ENCODE measurements around the gene PCTP. TPM values are rescaled to one million over a fixed set of nuclear protein-coding genes. Genes with fewer than 3 reads are reported as not detected.

Gene PCTP
- total and polyA plus RNA-seq, 5 donors, result 11.9 to 17.6 (median 15.9) TPM

DNA sequence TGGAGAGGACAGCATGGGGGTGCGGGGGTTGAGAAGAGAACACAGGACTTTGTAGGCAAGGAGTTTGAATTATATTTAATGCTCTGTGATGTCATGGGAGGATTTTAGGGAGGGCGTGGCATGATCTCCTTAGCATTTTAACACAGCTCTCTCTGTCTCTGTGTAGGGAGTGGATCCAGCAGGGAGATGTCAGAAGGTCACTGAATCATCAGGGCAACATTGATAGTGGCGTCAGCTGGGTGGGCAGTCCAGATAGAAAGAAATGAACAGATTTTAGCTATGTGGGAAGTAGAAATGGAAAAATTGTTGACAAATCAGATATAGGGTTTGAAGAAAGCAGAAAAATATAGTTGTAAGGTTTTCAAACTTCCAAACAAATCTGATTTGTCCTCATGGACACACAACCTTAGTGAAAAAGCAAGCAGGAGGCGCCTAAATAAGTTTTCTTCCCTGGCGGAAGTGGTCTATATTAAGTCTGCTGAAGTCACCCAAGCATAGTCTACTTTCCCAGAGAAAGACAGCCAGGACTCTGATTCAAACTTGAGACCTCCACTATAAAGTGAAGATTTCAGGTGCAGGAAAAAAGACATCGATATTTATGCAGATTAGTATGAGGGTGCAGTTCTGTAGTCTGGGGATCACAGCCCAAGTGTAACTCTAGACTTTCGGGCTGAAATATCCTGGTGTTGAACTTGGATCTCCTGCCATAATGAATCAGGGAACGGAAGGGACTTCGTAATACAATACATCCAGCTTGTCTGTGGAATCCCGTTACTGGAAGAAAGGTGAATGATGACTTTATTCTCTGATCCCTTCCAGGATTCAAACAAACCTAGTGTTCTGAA lies 10.1 kb upstream of the PCTP start:
- WGBS, result 82% methylated on average over 10 of the region's 10 CpGs
- DNase-seq, result no peak
- ATAC-seq, result peak in 1 of 2 donors; percentile 56
- H3K27me3 ChIP-seq (ENCODE audit: control insufficient read depth, insufficient read depth), result no peaks in the 10 kb centered on the region
- no peak overlapping the region for H3K4me3 ChIP-seq (ENCODE audit: low read length)
- H3K9me3 ChIP-seq (ENCODE audit: control insufficient read depth, low read length), result no peaks in the 10 kb centered on the region
- H3K4me1 ChIP-seq (ENCODE audit: control insufficient read depth, insufficient read depth, low read length), result no peaks in the 10 kb centered on the region
- no peak overlapping the region for H3K27ac ChIP-seq (ENCODE audit: low read length)
- intact Hi-C loops (cut with DNase I), result no loop called here

DNA sequence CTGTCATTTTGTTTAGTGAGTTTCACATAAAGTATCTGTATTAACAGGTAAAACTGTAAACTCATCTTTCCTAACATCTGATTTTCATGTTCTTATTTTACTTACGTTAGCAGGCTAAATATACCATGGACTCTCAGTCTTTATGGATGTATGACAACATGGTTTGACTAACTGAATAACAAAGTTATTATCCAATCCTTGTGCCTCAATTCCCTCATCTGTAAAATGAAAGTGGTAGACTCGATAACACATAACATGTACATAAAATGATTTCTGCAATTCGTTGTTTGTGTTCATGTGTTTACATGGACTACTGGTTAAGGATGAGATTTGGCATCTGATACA lies 9.5 kb upstream of the PCTP start:
- no peaks in the 10 kb centered on the region for H3K27me3 ChIP-seq (ENCODE audit: control insufficient read depth, insufficient read depth)
- ATAC-seq (no peak), DNase-seq (no peak)
- no peaks in the 10 kb centered on the region for H3K9me3 ChIP-seq (ENCODE audit: control insufficient read depth, low read length)
- H3K27ac ChIP-seq (ENCODE audit: low read length), result no peak overlapping the region
- WGBS, result 92% methylated on average over 3 of the region's 3 CpGs
- no peaks in the 10 kb centered on the region for H3K4me1 ChIP-seq (ENCODE audit: control insufficient read depth, insufficient read depth, low read length)
- H3K4me3 ChIP-seq (ENCODE audit: low read length), result no peak overlapping the region
- intact Hi-C loops (cut with DNase I), result no loop called here

DNA sequence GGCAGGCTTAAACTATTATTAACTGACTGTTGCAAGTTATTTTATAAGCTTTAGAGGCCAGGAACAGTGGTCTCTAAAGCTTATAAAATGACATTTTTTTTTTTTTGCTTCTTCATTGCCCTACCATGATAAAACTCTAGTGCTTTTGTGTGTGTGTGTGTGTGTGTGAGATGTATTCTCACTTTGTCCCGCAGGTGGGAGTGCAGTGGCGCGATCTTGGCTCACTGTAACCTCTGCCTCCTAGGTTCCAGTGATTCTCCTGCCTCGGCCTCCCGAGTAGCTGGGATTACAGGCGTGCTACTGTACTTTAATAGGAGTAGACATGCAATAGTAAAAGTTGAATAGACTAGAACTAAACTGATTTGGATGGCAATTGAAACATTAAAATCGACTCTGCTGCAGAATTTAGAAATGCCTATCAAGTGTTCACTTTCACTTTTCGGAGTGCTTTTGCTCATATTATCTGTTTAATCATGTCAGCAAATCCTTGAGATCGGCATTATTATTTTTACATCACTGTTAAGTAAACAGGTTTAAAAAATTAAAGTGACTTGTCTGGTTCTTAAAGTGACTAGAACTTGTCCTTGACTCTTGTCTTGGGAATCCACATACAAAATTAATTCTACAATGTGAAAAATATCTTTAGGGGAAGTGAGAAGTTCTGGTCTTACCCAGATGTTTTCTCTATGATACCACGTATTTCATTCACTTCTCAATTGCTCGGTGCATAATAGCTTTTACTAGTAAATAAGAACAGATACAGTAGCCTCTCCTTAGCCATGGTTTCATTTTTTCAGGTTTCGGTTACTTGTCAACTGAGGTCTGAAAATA lies 8.4 kb upstream of the PCTP start:
- no peak overlapping the region for H3K27ac ChIP-seq (ENCODE audit: low read length)
- H3K4me3 ChIP-seq (ENCODE audit: low read length), result no peak overlapping the region
- ATAC-seq (no peak), DNase-seq (no peak)
- H3K4me1 ChIP-seq (ENCODE audit: control insufficient read depth, insufficient read depth, low read length), result no peaks in the 10 kb centered on the region
- H3K27me3 ChIP-seq (ENCODE audit: control insufficient read depth, insufficient read depth), result no peaks in the 10 kb centered on the region
- no peaks in the 10 kb centered on the region for H3K9me3 ChIP-seq (ENCODE audit: control insufficient read depth, low read length)
- intact Hi-C loops (cut with DNase I), result no loop called here
- WGBS, result 78% methylated on average over 12 of the region's 12 CpGs

DNA sequence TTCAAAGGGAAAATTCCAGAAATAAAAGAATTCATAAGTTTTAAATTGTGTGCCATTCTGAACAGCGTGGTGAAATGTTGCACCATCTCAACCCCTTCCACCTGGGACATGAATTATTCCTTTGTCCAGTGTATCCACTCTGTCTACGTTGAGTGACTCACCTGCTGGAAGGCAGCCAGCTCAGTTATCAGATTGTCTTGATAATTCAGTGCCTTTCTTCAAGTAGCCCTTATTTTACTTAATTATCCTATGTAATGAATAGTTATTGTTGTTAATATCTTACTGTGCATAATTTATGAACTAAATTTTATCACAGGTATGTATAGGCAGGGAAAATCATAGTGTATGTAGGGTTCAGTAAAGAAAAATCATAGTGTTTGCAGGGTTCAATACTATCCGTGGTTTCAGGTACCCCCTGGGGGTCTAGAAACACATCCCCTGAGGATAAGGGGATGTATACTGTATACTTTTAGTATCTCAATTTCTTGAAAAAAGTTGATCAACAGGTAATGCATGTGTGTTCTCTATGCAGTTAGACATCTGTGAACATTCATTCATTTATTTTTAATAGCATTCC lies 7.7 kb upstream of the PCTP start:
- intact Hi-C loops (cut with DNase I), result no loop called here
- Histone ChIP-seq H3K27ac (ENCODE audit: low read length) (no peak overlapping the region), H3K4me3 (ENCODE audit: low read length) (no peak overlapping the region), H3K27me3 (ENCODE audit: control insufficient read depth, insufficient read depth) (no peaks in the 10 kb centered on the region), H3K9me3 (ENCODE audit: control insufficient read depth, low read length) (no peaks in the 10 kb centered on the region), H3K4me1 (ENCODE audit: control insufficient read depth, insufficient read depth, low read length) (no peaks in the 10 kb centered on the region)
- no peak for DNase-seq
- 62% methylated on average over 3 of the region's 3 CpGs for WGBS
- no peak for ATAC-seq

DNA sequence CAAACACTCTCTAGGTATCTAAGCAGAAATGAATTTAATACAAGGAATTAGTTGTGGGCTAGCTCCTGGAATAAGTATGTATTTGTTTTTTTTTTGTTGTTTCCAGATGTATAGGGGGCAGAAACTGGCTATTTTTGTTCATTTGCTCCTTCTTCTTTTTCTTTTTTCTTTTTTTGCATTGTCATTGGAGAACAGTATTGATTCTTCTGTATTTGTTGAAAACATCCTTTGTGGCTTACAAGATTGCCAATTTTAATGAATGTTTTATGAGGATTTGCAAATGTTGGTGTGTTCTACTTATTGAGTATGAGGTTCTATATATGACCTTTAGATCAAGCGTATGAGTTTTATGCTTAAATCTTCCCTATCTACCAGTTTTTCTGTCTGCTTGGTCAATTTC lies 5.6 kb upstream of the PCTP start:
- DNase-seq (no peak), ATAC-seq (no peak)
- H3K4me1 ChIP-seq (ENCODE audit: control insufficient read depth, insufficient read depth, low read length), result no peaks in the 10 kb centered on the region
- H3K4me3 ChIP-seq (ENCODE audit: low read length), result no peak overlapping the region
- no peak overlapping the region for H3K27ac ChIP-seq (ENCODE audit: low read length)
- 95% methylated on average over 1 of the region's 1 CpG for WGBS
- no peaks in the 10 kb centered on the region for H3K9me3 ChIP-seq (ENCODE audit: control insufficient read depth, low read length)
- intact Hi-C loops (cut with DNase I), result no loop called here
- no peaks in the 10 kb centered on the region for H3K27me3 ChIP-seq (ENCODE audit: control insufficient read depth, insufficient read depth)

DNA sequence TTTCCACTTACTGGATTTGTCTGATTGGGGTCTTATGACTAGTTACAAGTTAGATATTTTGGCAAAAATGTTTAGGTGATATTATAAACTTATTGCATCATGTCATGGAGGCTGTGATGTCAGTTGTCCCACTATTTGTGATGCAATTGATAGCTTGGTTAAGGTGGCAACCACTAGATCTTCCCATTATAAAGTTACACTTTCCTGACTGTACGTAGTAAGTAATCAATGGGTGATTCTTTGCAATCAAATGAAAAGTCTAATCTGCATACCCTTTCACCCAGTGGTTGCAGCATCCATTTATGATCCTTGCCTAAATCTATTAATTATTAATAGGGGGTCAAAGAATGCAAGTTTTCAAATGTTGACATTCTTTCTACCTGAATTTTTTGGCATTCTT lies 4.4 kb upstream of the PCTP start:
- Histone ChIP-seq H3K27ac (ENCODE audit: low read length) (no peak overlapping the region), H3K4me1 (ENCODE audit: control insufficient read depth, insufficient read depth, low read length) (no peaks in the 10 kb centered on the region), H3K9me3 (ENCODE audit: control insufficient read depth, low read length) (no peaks in the 10 kb centered on the region), H3K4me3 (ENCODE audit: low read length) (no peak overlapping the region), H3K27me3 (ENCODE audit: control insufficient read depth, insufficient read depth) (no peaks in the 10 kb centered on the region)
- ATAC-seq (no peak), DNase-seq (no peak)
- intact Hi-C loops (cut with DNase I), result no loop called here
- 87% methylated on average over 1 of the region's 1 CpG for WGBS

DNA sequence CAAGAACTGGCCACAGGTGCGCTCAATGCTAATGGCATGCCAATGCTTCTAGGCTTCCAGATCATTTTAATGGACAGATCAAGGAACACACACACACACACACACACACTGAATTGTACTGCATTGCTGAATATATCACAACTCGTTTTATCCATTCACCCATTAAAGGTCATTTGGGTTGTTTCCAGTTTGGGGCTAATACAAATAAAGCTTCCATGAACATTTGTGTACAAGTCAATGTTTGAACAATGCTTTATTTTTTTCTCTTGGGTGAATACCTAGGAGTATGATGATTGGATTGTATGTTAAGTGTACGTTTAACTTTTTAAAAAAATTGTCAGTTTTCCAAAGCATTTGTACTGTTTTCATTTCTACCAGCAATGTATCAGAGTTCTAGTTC lies 3.6 kb upstream of the PCTP start:
- intact Hi-C loops (cut with DNase I), result no loop called here
- ATAC-seq (no peak), DNase-seq (no peak)
- Histone ChIP-seq H3K27ac (ENCODE audit: low read length) (no peak overlapping the region), H3K4me3 (ENCODE audit: low read length) (no peak overlapping the region), H3K4me1 (ENCODE audit: control insufficient read depth, insufficient read depth, low read length) (peaks cover 4% of the 10 kb centered on the region), H3K27me3 (ENCODE audit: control insufficient read depth, insufficient read depth) (no peaks in the 10 kb centered on the region), H3K9me3 (ENCODE audit: control insufficient read depth, low read length) (no peaks in the 10 kb centered on the region)
- 57% methylated on average over 3 of the region's 3 CpGs for WGBS

DNA sequence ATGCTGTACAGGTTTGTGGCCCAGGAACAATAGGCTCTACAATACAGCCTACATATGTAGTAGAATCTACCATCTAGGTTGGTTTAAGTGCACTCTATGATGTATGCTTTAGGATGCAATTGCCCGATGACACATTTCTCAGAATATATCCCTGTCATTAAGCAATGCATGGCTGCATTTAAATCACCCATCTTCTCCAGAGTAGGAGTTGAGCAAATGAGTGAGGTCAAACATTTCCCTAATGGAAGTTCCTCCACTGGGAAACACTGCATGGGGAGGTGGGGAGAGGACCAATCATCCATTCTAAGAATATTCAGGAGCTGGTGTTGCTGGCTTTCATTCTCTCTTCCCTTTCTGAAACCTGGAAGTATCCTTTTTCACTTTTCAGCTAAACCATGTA lies 2.0 kb upstream of the PCTP start:
- Histone ChIP-seq H3K27me3 (ENCODE audit: control insufficient read depth, insufficient read depth) (no peaks in the 10 kb centered on the region), H3K4me3 (ENCODE audit: low read length) (no peak overlapping the region), H3K27ac (ENCODE audit: low read length) (no peak overlapping the region), H3K9me3 (ENCODE audit: control insufficient read depth, low read length) (no peaks in the 10 kb centered on the region), H3K4me1 (ENCODE audit: control insufficient read depth, insufficient read depth, low read length) (peaks cover 4% of the 10 kb centered on the region)
- DNase-seq, result no peak
- intact Hi-C loops (cut with DNase I), result no loop called here
- 98% methylated on average over 1 of the region's 1 CpG for WGBS
- no peak for ATAC-seq

DNA sequence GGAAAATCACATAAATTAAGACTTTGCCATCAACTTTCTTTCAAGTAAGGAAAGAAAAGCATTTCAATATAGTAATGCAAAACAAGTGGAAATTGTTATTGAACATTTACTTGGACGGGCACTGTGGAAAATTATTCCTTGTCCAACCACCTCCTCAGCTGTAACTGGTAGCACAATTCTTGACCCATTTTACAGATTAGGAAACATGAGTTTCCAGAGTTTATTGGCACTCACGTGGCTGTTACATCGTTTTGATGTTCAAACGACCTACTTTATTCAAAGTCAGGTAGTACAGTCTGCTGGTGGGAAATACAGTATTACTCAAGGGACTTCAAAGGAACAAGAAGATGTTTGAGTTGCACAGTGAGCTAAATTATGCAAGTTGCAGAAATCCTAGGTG lies 866 bp upstream of the PCTP start:
- Histone ChIP-seq H3K27ac (ENCODE audit: low read length) (no peak overlapping the region), H3K4me1 (ENCODE audit: control insufficient read depth, insufficient read depth, low read length) (peaks cover 4% of the 10 kb centered on the region), H3K4me3 (ENCODE audit: low read length) (no peak overlapping the region), H3K9me3 (ENCODE audit: control insufficient read depth, low read length) (no peaks in the 10 kb centered on the region), H3K27me3 (ENCODE audit: control insufficient read depth, insufficient read depth) (no peaks in the 10 kb centered on the region)
- WGBS, result 77% methylated on average over 4 of the region's 4 CpGs
- no peak for ATAC-seq
- intact Hi-C loops (cut with DNase I), result no loop called here
- no peak for DNase-seq

DNA sequence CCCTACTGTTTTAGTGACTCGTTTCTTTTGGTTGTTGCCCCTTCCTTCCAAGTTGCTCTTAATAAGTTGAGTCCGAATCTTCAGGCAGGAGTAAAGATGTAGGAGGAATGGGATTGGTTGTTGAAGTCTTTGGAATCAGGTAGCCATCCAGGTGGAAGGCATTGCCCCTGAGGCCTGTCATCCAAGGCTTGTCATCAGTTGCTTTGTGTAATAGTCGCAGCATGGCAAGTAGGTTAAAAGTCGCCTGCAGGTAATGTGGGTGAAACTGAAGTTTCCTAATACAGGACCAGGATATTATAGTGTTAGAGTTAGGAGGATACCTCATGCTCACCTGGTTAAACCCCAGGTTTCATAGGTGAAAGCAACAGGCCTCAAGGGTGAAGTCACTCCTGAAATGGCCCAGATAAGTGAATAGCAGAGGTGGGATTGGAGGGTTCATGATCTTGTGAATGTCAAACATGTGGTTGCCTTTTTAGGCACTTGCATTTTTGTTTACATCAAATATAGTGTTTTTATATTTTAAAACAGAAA lies 934 bp downstream of the PCTP start:
- Histone ChIP-seq H3K4me3 (ENCODE audit: low read length) (peak overlapping the region; percentile 87), H3K4me1 (ENCODE audit: control insufficient read depth, insufficient read depth, low read length) (peaks cover 4% of the 10 kb centered on the region), H3K27ac (ENCODE audit: low read length) (peak overlapping the region; percentile 86), H3K9me3 (ENCODE audit: control insufficient read depth, low read length) (no peaks in the 10 kb centered on the region), H3K27me3 (ENCODE audit: control insufficient read depth, insufficient read depth) (no peaks in the 10 kb centered on the region)
- intact Hi-C loops (cut with DNase I), result no loop called here
- ATAC-seq (no peak), DNase-seq (no peak)
- WGBS, result 64% methylated on average over 4 of the region's 4 CpGs

DNA sequence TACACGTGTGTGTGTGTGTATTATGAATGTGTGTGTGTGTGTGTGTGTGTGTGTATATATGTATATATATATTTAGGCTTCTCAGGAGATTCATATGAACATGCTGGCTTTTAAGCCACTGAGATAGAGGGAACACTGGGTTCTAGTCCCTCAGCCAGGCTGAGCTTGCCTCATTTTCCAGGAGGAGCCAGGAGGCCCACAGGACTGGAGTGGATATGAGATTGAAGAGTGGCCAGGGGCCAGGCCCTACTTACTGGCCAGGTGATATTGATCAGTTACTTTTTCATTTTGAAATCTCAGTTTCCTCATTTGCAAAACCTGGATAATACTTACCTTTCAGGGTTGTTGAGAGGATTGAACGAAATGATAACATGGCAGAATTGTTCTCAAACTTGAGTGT lies 5.8 kb downstream of the PCTP start:
- Histone ChIP-seq H3K27me3 (ENCODE audit: control insufficient read depth, insufficient read depth) (no peaks in the 10 kb centered on the region), H3K27ac (ENCODE audit: low read length) (no peak overlapping the region), H3K9me3 (ENCODE audit: control insufficient read depth, low read length) (no peaks in the 10 kb centered on the region), H3K4me1 (ENCODE audit: control insufficient read depth, insufficient read depth, low read length) (peaks cover 9% of the 10 kb centered on the region), H3K4me3 (ENCODE audit: low read length) (no peak overlapping the region)
- no peak for DNase-seq
- no peak for ATAC-seq
- intact Hi-C loops (cut with DNase I), result no loop called here
- 94% methylated on average over 2 of the region's 2 CpGs for WGBS

All from right cardiac atrium (tissue), 5 donors.